ENCODE measurements around the gene IQGAP2.
A peak's percentile ranks its signal among the peaks of the same experiment; 100 is the strongest.

Gene IQGAP2

GRCh38 chr5:76634661-76635060, 231.6 kb downstream of the IQGAP2 start:
- TF ChIP-seq EGR1 (IDR thresholded peaks at IDR 0.05) (no peak), TEAD4 (IDR thresholded peaks at IDR 0.05) (no peak), TAF1 (IDR thresholded peaks at IDR 0.05; ENCODE audit: low read depth) (no peak)
- TF ChIP-seq, protein P1, sequence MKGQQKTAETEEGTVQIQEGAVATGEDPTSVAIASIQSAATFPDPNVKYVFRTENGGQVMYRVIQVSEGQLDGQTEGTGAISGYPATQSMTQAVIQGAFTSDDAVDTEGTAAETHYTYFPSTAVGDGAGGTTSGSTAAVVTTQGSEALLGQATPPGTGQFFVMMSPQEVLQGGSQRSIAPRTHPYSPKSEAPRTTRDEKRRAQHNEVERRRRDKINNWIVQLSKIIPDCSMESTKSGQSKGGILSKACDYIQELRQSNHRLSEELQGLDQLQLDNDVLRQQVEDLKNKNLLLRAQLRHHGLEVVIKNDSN (IDR thresholded peaks at IDR 0.05), result no peak

DNA sequence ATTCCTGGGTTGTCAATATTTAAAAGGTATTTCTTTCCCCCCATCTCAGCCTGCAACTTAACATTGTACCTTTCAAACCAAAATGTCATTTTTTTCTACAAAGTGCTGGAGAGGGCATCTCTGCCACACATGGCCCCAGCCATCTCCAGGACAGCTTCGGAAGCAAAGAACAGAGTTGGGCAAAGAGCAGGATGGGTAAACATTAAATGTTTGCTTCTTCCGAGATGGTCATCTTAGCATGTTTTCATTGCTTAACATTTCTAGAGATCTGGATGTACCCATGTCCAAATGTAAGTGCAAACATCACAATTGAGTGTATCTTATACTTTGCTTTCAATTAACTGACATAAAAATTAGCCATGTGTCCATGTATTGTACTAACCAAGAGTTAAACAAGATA, 234.4 kb downstream of the IQGAP2 start:
- TF ChIP-seq, protein P2, sequence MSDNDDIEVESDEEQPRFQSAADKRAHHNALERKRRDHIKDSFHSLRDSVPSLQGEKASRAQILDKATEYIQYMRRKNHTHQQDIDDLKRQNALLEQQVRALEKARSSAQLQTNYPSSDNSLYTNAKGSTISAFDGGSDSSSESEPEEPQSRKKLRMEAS (IDR thresholded peaks at IDR 0.05), result no peak
- TF ChIP-seq CEBPB (IDR thresholded peaks at IDR 0.05), result no peak
- TF ChIP-seq, protein P3, sequence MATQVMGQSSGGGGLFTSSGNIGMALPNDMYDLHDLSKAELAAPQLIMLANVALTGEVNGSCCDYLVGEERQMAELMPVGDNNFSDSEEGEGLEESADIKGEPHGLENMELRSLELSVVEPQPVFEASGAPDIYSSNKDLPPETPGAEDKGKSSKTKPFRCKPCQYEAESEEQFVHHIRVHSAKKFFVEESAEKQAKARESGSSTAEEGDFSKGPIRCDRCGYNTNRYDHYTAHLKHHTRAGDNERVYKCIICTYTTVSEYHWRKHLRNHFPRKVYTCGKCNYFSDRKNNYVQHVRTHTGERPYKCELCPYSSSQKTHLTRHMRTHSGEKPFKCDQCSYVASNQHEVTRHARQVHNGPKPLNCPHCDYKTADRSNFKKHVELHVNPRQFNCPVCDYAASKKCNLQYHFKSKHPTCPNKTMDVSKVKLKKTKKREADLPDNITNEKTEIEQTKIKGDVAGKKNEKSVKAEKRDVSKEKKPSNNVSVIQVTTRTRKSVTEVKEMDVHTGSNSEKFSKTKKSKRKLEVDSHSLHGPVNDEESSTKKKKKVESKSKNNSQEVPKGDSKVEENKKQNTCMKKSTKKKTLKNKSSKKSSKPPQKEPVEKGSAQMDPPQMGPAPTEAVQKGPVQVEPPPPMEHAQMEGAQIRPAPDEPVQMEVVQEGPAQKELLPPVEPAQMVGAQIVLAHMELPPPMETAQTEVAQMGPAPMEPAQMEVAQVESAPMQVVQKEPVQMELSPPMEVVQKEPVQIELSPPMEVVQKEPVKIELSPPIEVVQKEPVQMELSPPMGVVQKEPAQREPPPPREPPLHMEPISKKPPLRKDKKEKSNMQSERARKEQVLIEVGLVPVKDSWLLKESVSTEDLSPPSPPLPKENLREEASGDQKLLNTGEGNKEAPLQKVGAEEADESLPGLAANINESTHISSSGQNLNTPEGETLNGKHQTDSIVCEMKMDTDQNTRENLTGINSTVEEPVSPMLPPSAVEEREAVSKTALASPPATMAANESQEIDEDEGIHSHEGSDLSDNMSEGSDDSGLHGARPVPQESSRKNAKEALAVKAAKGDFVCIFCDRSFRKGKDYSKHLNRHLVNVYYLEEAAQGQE (IDR thresholded peaks at IDR 0.05; ENCODE audit: low read depth), result no peak

DNA sequence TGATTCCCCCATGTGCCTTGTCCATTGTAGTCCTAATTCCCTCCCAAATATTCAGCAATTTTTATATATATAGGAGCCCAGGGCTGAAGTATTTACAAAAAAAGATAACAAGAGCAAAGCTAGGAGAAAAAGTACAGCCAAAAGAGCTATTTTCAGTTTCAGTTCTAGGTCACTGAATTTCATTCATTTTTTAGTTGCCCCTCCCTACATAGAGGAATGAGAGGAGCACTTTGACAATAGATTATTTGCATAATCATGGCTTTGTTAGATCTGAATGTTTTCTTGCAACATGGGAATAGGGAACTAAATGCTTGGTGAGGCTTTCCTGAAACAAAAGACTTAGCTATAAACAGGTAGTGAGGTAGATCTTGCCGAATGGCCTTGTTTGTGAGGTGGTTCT, 235.4 kb downstream of the IQGAP2 start:
- no peak for TF ChIP-seq EP300 (IDR thresholded peaks at IDR 0.05; ENCODE audit: borderline replicate concordance)
- TF ChIP-seq TCF12 (IDR thresholded peaks at IDR 0.05; ENCODE audit: low read depth), result no peak
- no peak for TF ChIP-seq RAD21 (IDR thresholded peaks at IDR 0.05; ENCODE audit: low read depth)
- TF ChIP-seq TEAD4 (IDR thresholded peaks at IDR 0.05), result no peak
- TF ChIP-seq FOXM1 (IDR thresholded peaks at IDR 0.05; ENCODE audit: borderline replicate concordance, low read depth), result no peak
- TF ChIP-seq, protein P1 (IDR thresholded peaks at IDR 0.05), result no peak
- TF ChIP-seq ZBTB7A (IDR thresholded peaks at IDR 0.05; ENCODE audit: low read depth), result no peak
- TF ChIP-seq, protein P2 (IDR thresholded peaks at IDR 0.05), result no peak
- TF ChIP-seq TAF1 (IDR thresholded peaks at IDR 0.05; ENCODE audit: low read depth), result no peak
- no peak for TF ChIP-seq NFIC (IDR thresholded peaks at IDR 0.05)
- TF ChIP-seq, protein P3 (IDR thresholded peaks at IDR 0.05; ENCODE audit: low read depth), result no peak
- no peak for TF ChIP-seq EGR1 (IDR thresholded peaks at IDR 0.05)

DNA sequence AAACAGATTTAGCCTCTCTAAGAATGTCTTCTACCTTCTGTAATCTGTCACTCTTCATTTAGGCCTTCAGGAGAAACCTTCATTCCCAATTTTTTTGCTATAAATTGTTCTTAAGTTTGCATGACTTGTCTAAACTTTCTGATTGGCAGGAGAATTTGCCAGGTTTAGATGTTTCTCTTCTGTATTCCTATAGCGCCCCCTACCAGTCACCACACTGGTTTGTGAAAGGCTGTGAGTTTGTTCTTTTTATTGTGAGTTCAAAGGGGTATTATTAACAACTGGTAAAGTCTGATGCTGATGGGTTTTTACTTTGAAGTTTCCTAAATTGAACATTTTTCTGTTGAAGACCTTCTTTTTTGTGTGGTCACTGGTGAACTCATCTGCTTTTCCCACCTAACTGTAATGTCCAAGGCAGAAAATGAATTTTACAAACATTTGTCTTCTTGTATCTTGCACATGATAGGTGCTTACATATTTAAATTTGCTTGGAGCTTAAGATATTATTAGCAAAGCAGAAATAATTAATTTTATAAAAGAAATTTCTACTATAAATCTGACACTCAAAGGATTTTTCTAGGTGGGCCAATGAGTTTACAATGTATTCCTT, 238.5 kb downstream of the IQGAP2 start:
- TF ChIP-seq, protein P3 (IDR thresholded peaks at IDR 0.05; ENCODE audit: low read depth), result no peak
- TF ChIP-seq RAD21 (IDR thresholded peaks at IDR 0.05; ENCODE audit: low read depth), result peak; percentile 90
- no peak for TF ChIP-seq NFIC (IDR thresholded peaks at IDR 0.05)
- no peak for TF ChIP-seq EP300 (IDR thresholded peaks at IDR 0.05; ENCODE audit: borderline replicate concordance)
- TF ChIP-seq EGR1 (IDR thresholded peaks at IDR 0.05), result no peak

- TF ChIP-seq, protein P1 (IDR thresholded peaks at IDR 0.05), result no peak
- TF ChIP-seq ZBTB7A (IDR thresholded peaks at IDR 0.05; ENCODE audit: low read depth) (no peak), NFIC (IDR thresholded peaks at IDR 0.05) (no peak), RAD21 (IDR thresholded peaks at IDR 0.05; ENCODE audit: low read depth) (no peak), EGR1 (IDR thresholded peaks at IDR 0.05) (no peak), EP300 (IDR thresholded peaks at IDR 0.05; ENCODE audit: borderline replicate concordance) (no peak), CREB1 (IDR thresholded peaks at IDR 0.05; ENCODE audit: low read depth) (no peak), TCF12 (IDR thresholded peaks at IDR 0.05; ENCODE audit: low read depth) (no peak), TEAD4 (IDR thresholded peaks at IDR 0.05) (no peak), FOXM1 (IDR thresholded peaks at IDR 0.05; ENCODE audit: borderline replicate concordance, low read depth) (no peak), CEBPB (IDR thresholded peaks at IDR 0.05) (no peak), TAF1 (IDR thresholded peaks at IDR 0.05; ENCODE audit: low read depth) (no peak), YY1 (IDR thresholded peaks at IDR 0.05; ENCODE audit: low read depth) (no peak)
- TF ChIP-seq, protein P2 (IDR thresholded peaks at IDR 0.05), result no peak
- TF ChIP-seq, protein P3 (IDR thresholded peaks at IDR 0.05; ENCODE audit: low read depth), result no peak
These were observed 239.4 kb downstream of the IQGAP2 start for GRCh38 chr5:76642390-76643040.
